ENCODE data around the gene TPCN2. TPM values are rescaled to one million over a fixed set of nuclear protein-coding genes. Genes with fewer than 3 reads are reported as not detected.
"Not testable (repeated sequence)": the region's sequence is repeated elsewhere in the genome, so short reads cannot be mapped to it uniquely, and the experiment has no call there.

The TPCN2 gene
- total RNA-seq, 1 donor from 2014 or later: 6.6 TPM

- ATAC-seq: no peak
These were observed 27.5 kb downstream of the TPCN2 start for GRCh38 chr11:69076129-69076791.

GRCh38 chr11:69076977-69077376, 28.2 kb downstream of the TPCN2 start:
- ATAC-seq: not testable (repeated sequence)

GRCh38 chr11:69078508-69078907, 29.8 kb downstream of the TPCN2 start:
- ATAC-seq: peak; percentile 4

GRCh38 chr11:69078930-69079605, 30.3 kb downstream of the TPCN2 start:
- peak; percentile 11 for ATAC-seq

- ATAC-seq: no peak
These were observed 31.0 kb downstream of the TPCN2 start for GRCh38 chr11:69079661-69080256.

GRCh38 chr11:69080257-69080995, 31.7 kb downstream of the TPCN2 start:
- peak; percentile 55 for ATAC-seq

GRCh38 chr11:69081180-69081579, 32.4 kb downstream of the TPCN2 start:
- ATAC-seq: no peak

GRCh38 chr11:69083531-69084247, 35.0 kb downstream of the TPCN2 start:
- no peak for ATAC-seq

GRCh38 chr11:69084371-69084770, 35.6 kb downstream of the TPCN2 start:
- no peak for ATAC-seq

GRCh38 chr11:69085490-69086095, 36.9 kb downstream of the TPCN2 start:
- ATAC-seq: no peak

- no peak for ATAC-seq
These were observed 37.7 kb downstream of the TPCN2 start for GRCh38 chr11:69086152-69087132.

GRCh38 chr11:69087133-69087524, 38.4 kb downstream of the TPCN2 start:
- no peak for ATAC-seq

- no peak for ATAC-seq
These were observed 39.1 kb downstream of the TPCN2 start for GRCh38 chr11:69087811-69088210.

- peak; percentile 57 for ATAC-seq
These were observed 40.0 kb downstream of the TPCN2 start for GRCh38 chr11:69088676-69089146.

- peak; percentile 21 for ATAC-seq
These were observed 40.5 kb downstream of the TPCN2 start for GRCh38 chr11:69089258-69089657.

- no peak for ATAC-seq
These were observed 43.0 kb downstream of the TPCN2 start for GRCh38 chr11:69091638-69092165.

- no peak for ATAC-seq
These were observed 43.5 kb downstream of the TPCN2 start for GRCh38 chr11:69092263-69092662.

GRCh38 chr11:69093106-69093505, 44.4 kb downstream of the TPCN2 start:
- no peak for ATAC-seq

- ATAC-seq: peak; percentile 18
These were observed 45.6 kb downstream of the TPCN2 start for GRCh38 chr11:69094111-69094914.

GRCh38 chr11:69094915-69095290, 46.2 kb downstream of the TPCN2 start:
- ATAC-seq: no peak
